Testis (tissue), 3 donors: Measurements from ENCODE around the gene CA12. TPM values are rescaled to one million over a fixed set of nuclear protein-coding genes. Genes with fewer than 3 reads are reported as not detected.

Experiments
- DNase-seq: peaks from one replicate; pipeline ENCODE4 v3.0.0-alpha.2; 2019
- H3K27ac ChIP-seq, 2 donors: fragments of 200-600 bp; sonication (generic); one replicate each; pipeline ENCODE4 v1.5.1; 2019
- H3K27me3 ChIP-seq: fragments of 200-600 bp; sonication (generic); one replicate; pipeline ENCODE4 v1.5.1; 2019
- H3K36me3 ChIP-seq: fragments of 200-600 bp; sonication (generic); one replicate; pipeline ENCODE4 v1.5.1; 2017; ENCODE audit warnings: low read depth; ENCODE audit errors: missing control alignments
- H3K4me1 ChIP-seq: fragments of 200-600 bp; sonication (generic); one replicate; pipeline ENCODE4 v1.5.1; 2019
- H3K4me3 ChIP-seq, 2 donors: fragments of 200-600 bp; sonication (generic); one replicate each; pipeline ENCODE4 v1.5.1; 2017 to 2019
- H3K9me3 ChIP-seq: fragments of 200-600 bp; sonication (generic); one replicate; pipeline ENCODE4 v1.5.1; 2017
- POLR2A ChIP-seq: fragments of 450-650 bp; IDR thresholded peaks from one replicate; pipeline ENCODE4 v1.6.1; 2017; ENCODE audit warnings: antibody characterized with exemption, mild to moderate bottlenecking, moderate library complexity
- WGBS, 2 donors: methylation state at CpG; one replicate each; pipeline ENCODE4 v1.1.5; 2018; 5-methylcytosine and 5-hydroxymethylcytosine counted together
- intact Hi-C: fragments of 100-400 bp; cut with DNase I; formaldehyde crosslinking; loops from one replicate; pipeline ENCODE4 v1.15.1; 2023; ENCODE audit warnings: low total_unique reads
- polyA plus RNA-seq: library from polyadenylated mRNA; stranded (reverse); fragments of 350-450 nt; fragmentation: Illumina TruSeq; extraction: RNeasy Lipid Tissue Mini Kit (QIAGEN cat#74804); gene quantifications from one replicate; pipeline ENCODE4 v1.2.3, GENCODE V29; 2014; ENCODE audit warnings: low read depth, low replicate concordance; ENCODE audit not compliant: insufficient read depth
- total RNA-seq, 2 donors: library from RNA; depleted of rRNA; stranded (reverse); fragments of >200 nt; gene quantifications; one replicate each; pipeline ENCODE4 v1.2.3, GENCODE V29; 2016
- TF ChIP-seq, protein P1 (sequence below), 3 experiments: fragments of 450-650 bp in 2 of 3; fragments of 200-600 bp in 1 of 3; sonication (generic) in 1 of 3; IDR thresholded peaks; one replicate each; pipeline ENCODE4 v1.5.1; 2016 to 2019; ENCODE audit warnings: antibody characterized with exemption in 3 of 3, mild to moderate bottlenecking in 2 of 3, moderate library complexity in 1 of 3

CA12 gene
- total and polyA plus RNA-seq, 3 donors from 2014 or later: 0.55 to 8.0 (median 0.68) TPM

GRCh38 chr15:63402498-63403253, 21.0 kb upstream of the CA12 start:
- Histone ChIP-seq H3K4me3 (no peak overlapping the region), H3K4me1 (no peaks in the 10 kb centered on the region), H3K27ac (no peak overlapping the region), H3K27me3 (no peaks in the 10 kb centered on the region), H3K9me3 (no peaks in the 10 kb centered on the region), H3K36me3 (no peaks in the 10 kb centered on the region)
- intact Hi-C loops: no loop called here
- TF ChIP-seq, protein P1, sequence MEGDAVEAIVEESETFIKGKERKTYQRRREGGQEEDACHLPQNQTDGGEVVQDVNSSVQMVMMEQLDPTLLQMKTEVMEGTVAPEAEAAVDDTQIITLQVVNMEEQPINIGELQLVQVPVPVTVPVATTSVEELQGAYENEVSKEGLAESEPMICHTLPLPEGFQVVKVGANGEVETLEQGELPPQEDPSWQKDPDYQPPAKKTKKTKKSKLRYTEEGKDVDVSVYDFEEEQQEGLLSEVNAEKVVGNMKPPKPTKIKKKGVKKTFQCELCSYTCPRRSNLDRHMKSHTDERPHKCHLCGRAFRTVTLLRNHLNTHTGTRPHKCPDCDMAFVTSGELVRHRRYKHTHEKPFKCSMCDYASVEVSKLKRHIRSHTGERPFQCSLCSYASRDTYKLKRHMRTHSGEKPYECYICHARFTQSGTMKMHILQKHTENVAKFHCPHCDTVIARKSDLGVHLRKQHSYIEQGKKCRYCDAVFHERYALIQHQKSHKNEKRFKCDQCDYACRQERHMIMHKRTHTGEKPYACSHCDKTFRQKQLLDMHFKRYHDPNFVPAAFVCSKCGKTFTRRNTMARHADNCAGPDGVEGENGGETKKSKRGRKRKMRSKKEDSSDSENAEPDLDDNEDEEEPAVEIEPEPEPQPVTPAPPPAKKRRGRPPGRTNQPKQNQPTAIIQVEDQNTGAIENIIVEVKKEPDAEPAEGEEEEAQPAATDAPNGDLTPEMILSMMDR (IDR thresholded peaks at IDR 0.05): peak; percentile 22 to 61 (median 57)
- TF ChIP-seq POLR2A: no peak
- 62 to 74% methylated on average over 7 of the region's 7 CpGs for WGBS, 2 donors
- no peak for DNase-seq

- Histone ChIP-seq H3K27ac (no peak overlapping the region), H3K27me3 (no peaks in the 10 kb centered on the region), H3K9me3 (no peaks in the 10 kb centered on the region), H3K36me3 (no peaks in the 10 kb centered on the region), H3K4me1 (no peaks in the 10 kb centered on the region), H3K4me3 (no peak overlapping the region)
- intact Hi-C loops: no loop called here
- DNase-seq: no peak
- no peak for TF ChIP-seq POLR2A
- TF ChIP-seq, protein P1 (IDR thresholded peaks at IDR 0.05): no peak
- WGBS, 2 donors: 92 to 94% methylated on average over 5 of the region's 5 CpGs
Measured at GRCh38 chr15:63401714-63402497, 20.3 kb upstream of the CA12 start.

DNA sequence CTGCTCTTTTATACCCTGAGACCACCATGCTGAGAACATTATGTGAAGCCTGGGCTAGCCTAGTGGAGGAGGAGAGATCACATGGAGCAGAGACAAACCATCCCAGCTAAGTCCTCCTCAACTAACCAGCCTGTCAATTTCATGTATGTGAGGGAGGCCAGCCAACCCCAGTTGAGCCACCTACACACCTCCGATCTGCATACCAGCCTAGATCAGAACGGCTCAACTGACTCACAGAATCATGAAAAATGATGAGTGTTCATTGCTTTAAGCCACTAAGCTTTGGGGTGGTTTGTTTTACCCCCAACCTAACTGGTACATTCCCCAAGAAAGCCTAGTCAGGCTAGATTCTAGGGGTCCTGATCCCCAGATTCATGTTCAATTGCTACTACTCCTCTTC, 19.4 kb upstream of the CA12 start:
- Histone ChIP-seq H3K4me1 (no peaks in the 10 kb centered on the region), H3K36me3 (no peaks in the 10 kb centered on the region), H3K27ac (no peak overlapping the region), H3K27me3 (no peaks in the 10 kb centered on the region), H3K4me3 (no peak overlapping the region), H3K9me3 (no peaks in the 10 kb centered on the region)
- intact Hi-C loops: no loop called here
- DNase-seq: no peak
- WGBS, 2 donors: 88 to 89% methylated on average over 2 of the region's 2 CpGs
- TF ChIP-seq, protein P1 (IDR thresholded peaks at IDR 0.05): no peak
- no peak for TF ChIP-seq POLR2A

DNA sequence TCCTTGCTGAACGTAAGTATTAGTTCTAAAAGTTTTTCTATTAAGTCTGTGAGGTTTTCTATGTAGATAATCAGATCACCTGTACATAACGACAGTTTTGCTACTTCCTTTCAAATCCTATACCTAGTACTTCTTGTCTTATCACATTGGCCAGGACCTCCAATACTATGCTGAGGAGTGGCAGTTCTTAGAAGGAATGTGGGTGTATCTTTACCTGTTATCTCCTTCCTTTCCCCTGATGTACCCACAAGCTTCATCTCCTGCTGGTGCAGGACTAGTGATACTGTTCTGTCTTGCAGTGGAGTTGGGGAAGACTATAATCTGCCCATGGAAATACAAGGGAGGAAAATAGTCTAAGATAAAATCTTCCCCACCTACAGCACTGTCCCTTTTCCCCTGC, 16.8 kb upstream of the CA12 start:
- TF ChIP-seq, protein P1 (IDR thresholded peaks at IDR 0.05): no peak
- no peak for TF ChIP-seq POLR2A
- intact Hi-C loops: no loop called here
- WGBS, 2 donors: 83 to 94% methylated on average over 2 of the region's 2 CpGs

More for the DNA sequence above, 16.8 kb upstream of the CA12 start:
- no peaks in the 10 kb centered on the region for H3K9me3 ChIP-seq
- no peak overlapping the region for H3K4me3 ChIP-seq
- no peak for DNase-seq
- H3K27me3 ChIP-seq: no peaks in the 10 kb centered on the region
- no peaks in the 10 kb centered on the region for H3K36me3 ChIP-seq
- no peaks in the 10 kb centered on the region for H3K4me1 ChIP-seq
- no peak overlapping the region for H3K27ac ChIP-seq
